GM12878 (cell line): ENCODE data around the gene ORMDL1. TPM values are rescaled to one million over a fixed set of nuclear protein-coding genes. Genes with fewer than 3 reads are reported as not detected.

Experiments
- ATAC-seq: fragments of 200-7000 bp; cut with Tn5 transposase; 3 replicates; pipeline ENCODE4 v1.9.1; 2020; ENCODE audit warnings: mild to moderate bottlenecking, moderate library complexity
- BruUV-seq: library from RNA; stranded (reverse); fragments of 400-500 nt; replicated peaks from 2 replicates; lab custom pipeline; 2021; lab: Mats Ljungman, UMichigan
- CTCF ChIA-PET: fragments of 300-600 bp; sonication (Branson Sonifier 250); formaldehyde crosslinking; extraction: SDS; loops from one replicate; lab custom pipeline; 2021; ENCODE audit warnings: inconsistent platforms; lab: Yijun Ruan, JAX
- POLR2A ChIA-PET: fragments of 350-600 bp; formaldehyde crosslinking; extraction: SDS; loops from one replicate; lab custom pipeline; 2021; ENCODE audit warnings: inconsistent platforms; lab: Charles Lee
- RAD21 ChIA-PET: fragments of 300-600 bp; sonication (Branson Sonifier 250); formaldehyde crosslinking; loops from one replicate; lab custom pipeline; 2023; ENCODE audit warnings: antibody characterized with exemption; ENCODE audit not compliant: unreplicated experiment; lab: Charles Lee
- SMC1A ChIA-PET: fragments of 300-600 bp; sonication (Branson Sonifier 250); formaldehyde crosslinking; loops from one replicate; lab custom pipeline; 2023; ENCODE audit not compliant: unreplicated experiment, uncharacterized antibody; lab: Charles Lee
- DNase-seq: peaks from one replicate; pipeline ENCODE4 v3.0.0-alpha.2; 2011; ENCODE audit warnings: low read depth, low spot score
- FAIRE-seq: peaks from 3 replicates; lab custom pipeline; 2011; peaks lifted over from hg19 to GRCh38; lab: Jason Lieb, UNC
- H2AFZ ChIP-seq: 2 replicates; pipeline ENCODE4 v1.6.0; 2011; ENCODE audit warnings: low read depth, low read length, control low read depth; ENCODE audit not compliant: control insufficient read depth
- H3K27ac ChIP-seq: 2 replicates; pipeline ENCODE4 v1.5.1; 2011; ENCODE audit warnings: control low read depth; ENCODE audit not compliant: control insufficient read depth, insufficient read depth
- H3K27me3 ChIP-seq, 2 experiments: replicated peaks in 1 of 2; 2 replicates each; pipeline versions ENCODE4 v1.6.0 to v1.6.1; 2011; ENCODE audit warnings: low read length in 1 of 2; ENCODE audit not compliant: control insufficient read depth in 2 of 2, insufficient read depth in 2 of 2
- H3K36me3 ChIP-seq, 2 experiments: 2 replicates each; pipeline ENCODE4 v1.5.1; 2011; ENCODE audit warnings: low read length in 1 of 2; ENCODE audit not compliant: control insufficient read depth in 2 of 2, insufficient read depth in 2 of 2
- H3K4me1 ChIP-seq: 2 replicates; pipeline ENCODE4 v1.6.1; 2011; ENCODE audit warnings: mild to moderate bottlenecking, low read length, moderate library complexity, mixed read lengths; ENCODE audit not compliant: control insufficient read depth, insufficient read depth
- H3K4me2 ChIP-seq: 2 replicates; pipeline ENCODE4 v1.6.0; 2011; ENCODE audit warnings: control low read depth; ENCODE audit not compliant: control insufficient read depth, insufficient read depth
- H3K4me3 ChIP-seq: fragments of 200-600 bp; sonication (generic); 2 replicates; pipeline ENCODE4 v1.5.1; 2016
- H3K79me2 ChIP-seq: 2 replicates; pipeline ENCODE4 v1.6.0; 2011; ENCODE audit warnings: low read length; ENCODE audit not compliant: control insufficient read depth, insufficient read depth
- H3K9ac ChIP-seq: 2 replicates; pipeline ENCODE4 v1.8.0; 2011; ENCODE audit warnings: low read length, control low read depth, mixed read lengths; ENCODE audit not compliant: control insufficient read depth, insufficient read depth
- H3K9me3 ChIP-seq: replicated peaks from 3 replicates; pipeline ENCODE4 v1.5.1; 2011; ENCODE audit warnings: mild to moderate bottlenecking, low read length; ENCODE audit not compliant: control insufficient read depth, insufficient read depth
- H4K20me1 ChIP-seq: 2 replicates; pipeline ENCODE4 v1.6.0; 2011; ENCODE audit not compliant: control insufficient read depth, insufficient read depth
- NFYA ChIP-seq: IDR thresholded peaks from 2 replicates; pipeline ENCODE4 v1.6.1; 2011; ENCODE audit warnings: low read depth, mild to moderate bottlenecking, low read length, improper control_type of control experiment, borderline replicate concordance
- RUNX3 ChIP-seq: IDR thresholded peaks from 2 replicates; pipeline ENCODE4 v1.6.1; 2012; ENCODE audit warnings: low read length, inconsistent platforms
- SMARCA5 ChIP-seq: fragments of 450-650 bp; IDR thresholded peaks from 2 replicates; pipeline ENCODE4 v1.6.1; 2017; ENCODE audit warnings: mild to moderate bottlenecking
- ZNF217 ChIP-seq: fragments of 450-650 bp; IDR thresholded peaks from 2 replicates; pipeline ENCODE4 v1.6.1; 2017; ENCODE audit warnings: antibody characterized with exemption, mild to moderate bottlenecking
- WGBS: methylation state at CpG from one replicate; pipeline ENCODE4 v1.1.6; 2016; ENCODE audit warnings: low lambda C conversion rate; ENCODE audit not compliant: insufficient replicate concordance, insufficient coverage; ENCODE audit errors: missing lambda C conversion rate; 5-methylcytosine and 5-hydroxymethylcytosine counted together
- in situ Hi-C: fragments of 300-500 bp; cut with MboI; formaldehyde crosslinking; loops from 9 replicates; pipeline ENCODE4 v1.14.3; 2018; ENCODE audit warnings: mixed read lengths
- intact Hi-C: fragments of 100-400 bp; cut with micrococcal nuclease; formaldehyde crosslinking; loops from one replicate; pipeline ENCODE4 v1.14.2; 2022; ENCODE audit not compliant: unreplicated experiment
- polyA plus RNA-seq, 11 experiments: library from polyadenylated mRNA; depleted of rRNA in 4 of 11; unstranded in 6 of 11; stranded (reverse) in 5 of 11; fragments of >200 nt; fragmentation: Nextera tagmentation in 4 of 11; fragmentation: Illumina TruSeq in 1 of 11; extraction: Ambion mirVana in 4 of 11; extraction: Trizol in 1 of 11; gene quantifications; 1 replicate in 1 of 11; 2 replicates in 10 of 11; pipeline versions ENCODE4 v1.2.1 to v1.2.3, GENCODE V29; 2011 to 2016; ENCODE audit warnings: inconsistent platforms in 2 of 11, missing spikeins in 2 of 11, low read depth in 1 of 11
- total RNA-seq, 4 experiments: library from RNA; depleted of rRNA in 3 of 4; stranded (reverse); fragments of >200 nt in 3 of 4; fragmentation: Illumina TruSeq in 1 of 4; extraction: Trizol in 1 of 4; gene quantifications; 2 replicates each; pipeline versions ENCODE4 v1.2.1 to v1.2.3, GENCODE V29; 2013 to 2021
- TF ChIP-seq, protein P1 (sequence below): fragments of 450-650 bp; IDR thresholded peaks from 2 replicates; pipeline ENCODE4 v1.6.1; 2014; ENCODE audit warnings: mild to moderate bottlenecking

The ORMDL1 gene
- total and polyA plus RNA-seq, 10 of the 15 experiments (the other 5 are each of a cell fraction or from before 2014, with no cell fraction given): 62.6 to 161 (median 95.7) TPM

DNA sequence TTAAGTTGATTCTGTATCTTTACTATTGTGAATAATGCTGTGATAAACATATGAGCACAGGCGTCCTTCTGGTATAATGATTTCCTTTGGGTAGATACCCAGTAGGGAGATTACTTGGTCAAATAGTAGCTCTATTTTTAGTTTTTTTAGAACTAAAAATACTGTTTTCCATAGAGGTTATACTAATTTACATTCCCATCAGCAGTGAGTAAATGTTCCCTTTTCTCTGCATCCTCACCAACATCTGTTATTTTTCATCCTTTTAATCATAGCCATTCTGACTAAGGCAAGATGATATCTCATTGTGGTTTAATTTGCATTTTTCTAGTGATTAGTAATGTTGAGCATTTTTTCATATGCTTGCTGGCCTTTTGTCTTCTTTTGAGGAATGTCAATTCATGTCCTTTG, 35.2 kb upstream of the ORMDL1 start:
- WGBS: 96% methylated on average over 1 of the region's 1 CpG
- ATAC-seq: no peak
- Histone ChIP-seq H3K4me2 (no peak overlapping the region), H3K27ac (no peak overlapping the region), H3K36me3 (peaks cover 0 to 12% of the 10 kb centered on the region in 2 experiments), H4K20me1 (no peaks in the 10 kb centered on the region), H3K4me3 (no peak overlapping the region), H3K79me2 (no peaks in the 10 kb centered on the region), H3K27me3 (no peaks in the 10 kb centered on the region), H2AFZ (no peak overlapping the region), H3K4me1 (no peaks in the 10 kb centered on the region), H3K9ac (no peak overlapping the region), H3K9me3 (no peaks in the 10 kb centered on the region; the same call in 2 of the 3 replicates)
- no peak for FAIRE-seq
- intact Hi-C loops (no loop called here), in situ Hi-C loops (no loop called here)
- SMC1A ChIA-PET: interaction anchor here (0.6 kb wide), 1 partner anchor 1703 kb away, joined by 3 read pairs; no protein-coding TSS in a partner anchor
- RAD21 ChIA-PET: no interaction called here
- TF ChIP-seq ZNF217 (no peak), SMARCA5 (no peak), RUNX3 (no peak), NFYA (no peak)
- TF ChIP-seq, protein P1, sequence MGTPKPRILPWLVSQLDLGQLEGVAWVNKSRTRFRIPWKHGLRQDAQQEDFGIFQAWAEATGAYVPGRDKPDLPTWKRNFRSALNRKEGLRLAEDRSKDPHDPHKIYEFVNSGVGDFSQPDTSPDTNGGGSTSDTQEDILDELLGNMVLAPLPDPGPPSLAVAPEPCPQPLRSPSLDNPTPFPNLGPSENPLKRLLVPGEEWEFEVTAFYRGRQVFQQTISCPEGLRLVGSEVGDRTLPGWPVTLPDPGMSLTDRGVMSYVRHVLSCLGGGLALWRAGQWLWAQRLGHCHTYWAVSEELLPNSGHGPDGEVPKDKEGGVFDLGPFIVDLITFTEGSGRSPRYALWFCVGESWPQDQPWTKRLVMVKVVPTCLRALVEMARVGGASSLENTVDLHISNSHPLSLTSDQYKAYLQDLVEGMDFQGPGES: no peak
- BruUV-seq: no TSS peak
- CTCF ChIA-PET: interaction anchor here (1.0 to 1.2 kb wide), 2 partner anchors 9 to 21 kb away, joined by 3 read pairs; no protein-coding TSS in a partner anchor
- DNase-seq: no peak
- POLR2A ChIA-PET: interaction anchor here (1.1 kb wide), 1 partner anchor 211 kb away, joined by 3 read pairs; no protein-coding TSS in a partner anchor
